IPS DF 19.7 (cell line): ENCODE results near the gene FGGY.
A peak's percentile ranks its signal among the peaks of the same experiment; 100 is the strongest.
"Not testable (repeated sequence)": the region's sequence is repeated elsewhere in the genome, so short reads cannot be mapped to it uniquely, and the experiment has no call there.

Experiments used
- DNase-seq: peaks from one replicate; pipeline ENCODE4 v3.0.0-alpha.2; 2013; ENCODE audit warnings: low read depth, low spot score

FGGY gene

DNA sequence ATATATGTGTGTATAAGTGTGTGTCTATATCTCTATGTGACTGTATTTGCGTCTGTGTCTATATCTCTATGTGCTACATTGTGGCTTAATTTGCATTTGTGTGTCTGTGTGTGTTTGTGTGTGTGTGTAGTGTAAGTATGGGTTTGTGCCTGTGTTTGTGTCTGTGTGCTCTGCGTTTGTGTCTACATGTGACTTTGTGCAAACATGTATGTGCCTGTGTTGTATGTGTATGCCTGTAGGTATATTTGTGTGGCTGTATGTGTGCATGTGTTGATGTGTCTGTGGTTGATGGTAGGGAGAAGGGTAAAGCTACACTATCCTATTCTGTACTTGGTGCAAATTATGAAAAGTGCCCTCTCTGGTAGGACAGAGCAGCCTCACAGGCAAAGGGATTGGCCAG lies 7.3 kb upstream of the FGGY start:
- DNase-seq = no peak

DNA sequence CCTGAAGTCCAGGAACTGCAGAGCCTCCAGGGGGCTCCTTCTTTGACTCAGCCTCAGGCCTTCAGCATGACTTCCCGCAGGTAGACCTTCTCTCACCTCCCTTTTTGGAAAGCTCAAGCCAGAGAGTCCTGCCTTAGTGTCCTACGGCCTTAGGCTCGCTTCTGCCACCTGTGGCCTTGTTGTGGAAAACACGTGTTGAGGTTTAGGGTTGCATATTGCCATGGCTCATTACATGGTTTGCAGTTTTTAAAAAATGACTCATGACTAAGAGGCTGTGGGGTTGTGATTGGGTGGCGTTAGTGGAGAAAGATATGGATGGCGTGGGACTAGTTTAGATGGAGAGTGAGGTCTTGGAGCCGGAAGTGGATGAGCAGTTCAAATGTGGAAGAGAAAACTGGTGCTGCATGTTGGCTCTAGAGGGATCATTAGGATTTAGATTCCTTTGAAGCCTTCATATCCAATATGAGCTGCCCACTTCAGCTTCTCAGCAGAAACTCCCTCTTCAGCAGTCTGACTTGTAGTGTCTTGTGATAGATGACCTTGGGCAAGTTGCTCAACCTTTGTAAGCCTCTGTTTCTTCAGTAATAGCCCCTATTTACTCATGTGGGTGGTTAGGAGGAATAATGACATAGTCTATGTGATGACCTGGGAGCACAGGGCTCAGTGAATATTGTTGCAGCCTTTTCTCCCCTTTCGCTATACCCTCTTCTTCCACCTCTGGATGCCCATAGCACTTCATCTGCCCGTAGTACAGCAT lies 6.5 kb upstream of the FGGY start:
- peak; percentile 65 for DNase-seq

DNA sequence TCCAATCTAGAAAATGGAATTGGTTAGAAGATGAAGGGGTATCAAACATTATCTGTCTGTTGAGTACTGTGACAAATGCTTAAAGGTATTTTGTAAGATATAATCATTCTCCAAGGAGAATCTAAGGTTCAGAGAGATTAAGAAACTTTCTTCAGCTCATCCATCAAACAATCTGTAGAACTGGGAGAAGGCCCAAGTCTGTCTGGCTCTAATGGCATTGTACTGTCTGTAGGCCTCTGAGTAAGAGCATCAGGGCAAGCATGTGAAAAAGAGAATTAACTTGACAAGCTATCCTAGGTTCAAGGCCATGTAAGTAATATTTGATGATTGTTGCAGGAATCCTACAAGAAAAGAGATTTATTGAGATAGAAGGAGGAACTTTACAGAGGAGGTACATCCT lies 5.3 kb upstream of the FGGY start:
- no peak for DNase-seq

DNA sequence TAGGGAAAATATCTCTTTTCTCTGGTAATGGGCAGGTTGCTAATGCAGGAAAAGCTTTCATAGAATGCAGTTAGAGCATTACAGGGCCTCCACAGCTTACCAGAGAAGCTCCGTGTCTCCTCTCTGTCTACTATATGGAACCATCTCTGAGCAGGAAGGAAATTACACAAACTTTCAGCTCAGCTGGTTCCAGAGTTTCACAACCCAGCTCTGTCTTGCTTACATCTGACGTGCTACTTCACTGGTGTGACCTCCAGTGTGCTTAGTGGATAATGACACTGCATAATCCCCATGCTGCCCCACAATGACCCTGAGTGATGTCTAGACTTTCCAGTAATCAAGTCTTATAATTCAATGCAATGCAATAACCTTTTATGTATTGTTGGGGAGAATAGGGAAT lies 4.3 kb upstream of the FGGY start:
- DNase-seq = no peak

DNA sequence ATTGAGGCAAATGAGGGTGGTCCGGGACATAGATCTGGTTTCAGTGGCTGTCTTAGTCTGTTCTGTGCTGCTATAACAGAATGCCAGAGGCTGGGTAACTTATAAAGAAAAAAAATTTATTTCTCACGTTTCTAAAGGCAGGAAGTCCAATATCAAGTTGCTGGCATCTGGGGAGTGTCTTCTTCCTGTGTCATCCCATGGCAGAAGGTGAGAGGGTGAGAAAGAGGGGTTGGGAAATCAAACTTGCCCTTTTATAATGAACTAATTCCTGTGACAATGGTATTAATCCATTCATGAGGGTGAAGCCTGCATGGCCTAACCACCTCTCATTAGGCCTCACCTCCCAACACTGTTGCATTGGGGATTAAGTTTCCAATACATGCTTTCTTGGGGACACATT lies 3.7 kb upstream of the FGGY start:
- no peak for DNase-seq

DNA sequence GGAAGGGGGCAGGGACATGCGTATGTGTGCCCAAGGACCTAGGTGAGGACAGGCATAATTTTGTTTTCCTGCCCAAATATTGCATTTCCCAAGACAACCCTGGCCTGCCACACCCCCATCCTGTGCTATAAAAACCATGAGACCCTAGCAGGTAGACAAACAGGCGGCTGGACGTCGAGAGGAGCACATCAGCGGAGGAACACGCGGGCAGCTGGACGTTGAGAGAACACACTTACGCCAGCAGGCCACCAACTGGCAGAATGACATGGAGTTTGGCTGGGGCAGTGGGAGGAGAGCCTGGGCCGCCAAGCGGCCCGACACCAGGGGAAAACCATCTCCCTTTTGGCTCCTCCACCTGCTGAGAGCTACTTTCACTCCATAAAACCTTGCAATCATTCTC lies 3.0 kb upstream of the FGGY start:
- no peak for DNase-seq

DNA sequence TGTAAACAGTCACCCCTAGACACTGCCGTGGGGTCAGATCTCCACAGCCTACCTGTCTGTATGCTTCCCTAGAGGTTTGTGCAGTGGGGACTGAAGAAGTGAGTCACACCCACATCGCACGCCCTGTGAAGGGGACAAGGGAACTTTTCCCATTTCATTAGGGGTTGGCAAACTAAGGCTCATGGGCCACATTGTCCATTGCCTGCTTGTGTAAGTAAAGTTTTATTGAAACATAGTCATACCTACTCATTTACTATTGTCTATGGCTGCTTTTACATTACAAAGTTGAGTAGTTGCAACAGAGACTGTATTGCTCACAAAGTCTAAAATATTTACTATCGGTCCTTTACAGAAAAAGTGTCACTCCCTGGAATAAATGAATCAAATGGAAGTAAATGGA lies 2.5 kb upstream of the FGGY start:
- no peak for DNase-seq

DNA sequence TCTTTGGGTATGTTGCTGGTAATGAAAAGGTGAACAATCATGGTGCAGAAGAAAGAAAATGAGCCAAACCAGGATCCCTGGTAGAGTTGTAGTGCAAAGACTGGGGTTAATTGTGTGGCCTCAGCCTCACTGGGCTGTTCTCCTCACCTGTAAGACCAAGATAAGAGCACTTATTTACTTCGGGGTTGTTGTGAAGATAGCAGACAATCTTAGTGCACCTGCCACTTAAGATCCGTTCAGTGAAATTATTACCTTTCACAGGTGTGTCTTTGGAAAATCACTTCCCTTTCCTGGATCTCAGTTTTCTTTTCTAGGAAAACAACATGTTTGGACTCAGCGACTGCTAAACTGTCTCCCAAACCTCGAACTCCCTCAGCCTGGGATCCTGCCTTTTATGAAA lies 1.3 kb upstream of the FGGY start:
- no peak for DNase-seq

DNA sequence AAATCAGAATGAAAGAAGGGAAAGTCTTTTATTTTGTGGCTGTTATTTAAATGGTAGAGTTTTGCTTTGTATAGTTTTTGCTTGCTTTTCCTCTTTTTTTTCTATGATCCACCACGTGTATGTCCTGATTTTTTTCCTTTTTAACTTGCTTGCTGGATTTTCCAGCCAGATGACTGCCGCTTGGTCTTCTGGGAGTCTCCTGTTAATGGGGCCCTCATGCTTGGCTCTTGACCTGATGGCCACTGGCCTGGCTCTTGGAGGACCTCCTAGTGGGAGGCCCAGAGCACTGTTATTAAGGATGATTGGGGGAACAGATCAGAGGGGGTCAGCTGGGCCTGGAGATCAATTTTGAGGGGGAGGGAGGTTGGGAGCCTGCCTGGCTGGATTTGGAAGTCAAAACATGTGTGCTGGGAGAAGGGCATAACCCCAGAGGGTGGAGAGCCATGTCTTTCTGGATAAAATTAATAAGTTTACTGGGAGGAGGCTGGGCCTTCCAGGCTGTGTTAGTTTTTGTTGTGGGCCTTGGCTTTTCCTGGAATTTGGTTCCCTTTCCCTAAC lies 1.2 kb downstream of the FGGY start:
- DNase-seq = no peak

DNA sequence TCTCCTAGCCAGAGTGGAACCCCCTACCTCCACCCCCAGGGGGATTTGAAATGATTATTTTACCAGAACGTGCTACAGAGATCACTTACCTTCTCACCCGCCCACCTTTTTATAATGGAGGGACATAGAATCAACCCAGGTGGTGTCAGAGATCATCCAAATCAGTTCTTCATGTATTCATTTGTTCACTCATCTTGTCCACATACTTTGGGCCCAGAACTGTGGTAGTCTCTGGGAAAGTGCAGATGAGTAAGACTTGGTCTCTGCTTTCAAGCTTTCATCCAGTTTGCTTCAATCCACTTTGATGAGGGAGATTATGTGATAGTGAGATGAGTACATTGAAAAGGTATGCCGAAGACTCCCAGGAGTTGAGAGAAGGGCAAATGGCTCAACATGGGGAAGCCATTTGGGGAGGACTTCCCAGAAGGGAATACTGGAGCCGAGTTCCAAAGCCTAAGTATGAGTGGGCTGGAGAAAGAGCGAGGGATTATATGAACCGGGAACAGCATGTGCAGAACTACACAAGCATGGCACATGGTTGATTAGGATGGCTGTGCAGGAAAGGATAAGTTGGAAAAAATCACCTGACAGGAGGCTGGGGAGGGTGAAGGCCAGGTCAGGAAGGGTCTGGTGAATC lies 1.9 kb downstream of the FGGY start:
- DNase-seq = no peak

DNA sequence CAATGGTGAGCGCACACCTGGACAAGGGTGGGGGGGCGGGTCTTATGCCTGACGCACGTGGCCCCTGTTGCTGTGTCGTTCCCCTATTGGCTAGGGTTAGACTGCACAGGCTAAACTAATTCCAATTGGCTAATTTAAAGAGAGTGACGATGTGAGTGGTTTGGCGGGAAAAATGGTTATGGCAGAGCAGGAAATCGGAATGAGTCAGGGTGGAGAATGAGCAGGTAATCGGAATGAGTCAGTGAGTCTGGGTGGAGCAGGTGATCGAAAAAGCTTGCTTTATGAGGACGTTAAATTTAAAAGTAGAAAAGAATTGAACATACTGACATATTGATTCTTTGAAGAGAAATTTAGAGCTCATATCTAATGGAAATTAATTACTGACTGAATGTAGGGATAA lies 2.8 kb downstream of the FGGY start:
- not testable (repeated sequence) for DNase-seq

DNA sequence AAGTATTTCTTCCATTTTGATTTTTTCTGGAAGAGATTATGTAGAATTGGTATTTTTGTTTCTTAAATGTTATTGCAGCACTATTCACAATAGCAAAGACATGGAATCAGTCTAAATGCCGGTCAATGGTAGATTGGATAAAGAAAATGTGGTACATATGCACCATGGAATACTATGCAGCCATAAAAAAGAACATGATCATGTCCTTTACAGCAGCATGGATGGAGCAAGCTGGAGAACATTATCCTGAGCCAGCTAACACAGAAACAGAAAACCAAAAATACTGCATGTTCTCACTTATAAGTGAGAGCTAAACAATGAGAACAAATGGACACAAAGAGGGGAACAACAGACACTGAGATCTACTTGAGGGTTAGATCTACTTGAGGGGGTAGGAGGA lies 5.4 kb downstream of the FGGY start:
- no peak for DNase-seq

DNA sequence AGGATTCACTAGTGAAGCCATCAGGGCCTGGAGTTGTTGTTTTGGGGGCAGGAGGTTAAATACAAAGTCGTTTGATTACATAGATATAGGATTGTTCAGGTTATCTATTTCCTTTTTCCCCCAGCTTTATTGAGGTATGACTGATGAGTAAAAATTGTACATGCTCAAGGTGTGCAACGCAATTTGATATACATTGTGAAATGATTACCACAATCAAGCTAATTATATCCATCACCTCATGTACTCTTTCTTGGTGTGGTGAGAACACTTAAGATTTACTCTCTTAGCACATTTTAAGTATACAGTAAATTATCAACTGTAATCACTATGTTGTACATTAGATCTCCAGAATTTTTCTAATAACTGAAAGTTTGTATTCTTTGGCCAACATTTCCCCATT lies 6.0 kb downstream of the FGGY start:
- DNase-seq = no peak

DNA sequence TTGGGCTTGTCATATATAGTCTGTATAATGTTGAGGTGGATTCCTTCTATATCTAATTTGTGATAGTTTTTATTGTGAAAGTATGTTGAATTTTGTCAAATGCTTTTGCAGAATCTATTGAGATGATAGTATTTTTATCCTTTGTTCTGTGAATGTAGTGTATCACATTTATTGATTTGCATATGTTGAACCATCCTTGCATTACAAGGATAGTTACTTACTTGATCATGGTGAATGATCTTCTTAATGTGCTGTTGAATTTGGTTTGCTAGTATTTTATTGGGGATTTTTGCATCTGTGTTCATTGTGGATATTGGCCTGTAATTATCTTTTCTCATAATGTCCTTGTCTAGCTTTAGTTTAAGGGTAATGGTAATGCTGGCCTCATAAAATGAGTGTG lies 8.3 kb downstream of the FGGY start:
- no peak for DNase-seq

DNA sequence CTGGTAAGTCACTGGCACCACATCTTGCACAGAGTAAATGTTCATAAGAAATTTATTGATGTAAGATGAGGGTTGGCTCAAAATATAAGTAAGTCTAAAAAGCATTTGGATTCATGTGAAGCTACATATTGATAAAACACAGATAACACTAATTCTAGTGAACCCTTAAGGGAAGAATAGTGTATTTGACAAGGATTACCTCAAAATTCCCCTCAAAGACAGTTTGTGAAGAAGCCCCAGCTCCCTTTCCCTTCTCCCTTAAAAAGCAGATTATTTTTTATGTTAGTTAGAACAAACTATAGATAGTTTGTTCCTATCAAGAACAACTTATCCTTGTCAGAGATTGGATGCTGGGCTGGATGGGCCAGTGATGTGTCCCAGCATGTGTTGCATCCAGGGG lies 10.7 kb downstream of the FGGY start:
- DNase-seq = no peak

DNA sequence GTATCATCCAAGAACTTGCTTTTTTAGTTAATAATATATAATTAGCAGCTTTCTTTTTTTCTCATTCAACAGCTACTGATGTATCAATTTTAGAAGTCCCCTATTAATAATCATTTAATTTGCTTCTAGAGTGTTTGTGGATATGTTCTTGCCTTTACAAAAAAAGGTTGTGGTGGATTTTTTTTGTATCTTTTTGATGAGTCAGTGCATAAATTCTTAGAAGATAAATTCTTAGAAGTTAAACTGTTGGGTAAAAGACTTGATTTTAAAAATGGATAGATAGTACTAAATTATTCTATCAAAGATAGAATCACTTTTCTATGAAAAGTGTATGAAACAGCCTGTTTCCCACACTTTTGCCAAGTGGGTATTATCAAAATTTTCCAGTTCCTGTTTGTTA lies 11.9 kb downstream of the FGGY start:
- no peak for DNase-seq

DNA sequence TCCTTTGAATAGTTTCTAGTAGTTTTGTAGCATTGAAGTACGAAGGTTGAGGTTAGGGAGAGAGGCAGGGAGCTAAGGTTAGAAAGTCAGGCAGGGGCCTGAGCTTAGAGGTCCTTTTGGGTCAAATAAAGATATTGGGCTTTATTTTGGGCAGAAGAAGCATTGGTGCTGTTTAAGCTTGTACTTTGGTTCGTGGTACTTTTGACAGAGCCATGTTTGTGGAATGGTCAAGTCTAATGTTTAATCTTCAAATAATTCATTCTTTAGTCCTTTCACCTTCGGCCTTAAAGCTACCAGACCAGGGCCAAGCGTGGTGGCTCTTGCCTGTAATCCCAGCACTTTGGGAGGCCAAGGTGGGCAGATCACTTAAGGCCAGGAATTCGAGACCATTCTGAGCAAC lies 12.5 kb downstream of the FGGY start:
- no peak for DNase-seq

DNA sequence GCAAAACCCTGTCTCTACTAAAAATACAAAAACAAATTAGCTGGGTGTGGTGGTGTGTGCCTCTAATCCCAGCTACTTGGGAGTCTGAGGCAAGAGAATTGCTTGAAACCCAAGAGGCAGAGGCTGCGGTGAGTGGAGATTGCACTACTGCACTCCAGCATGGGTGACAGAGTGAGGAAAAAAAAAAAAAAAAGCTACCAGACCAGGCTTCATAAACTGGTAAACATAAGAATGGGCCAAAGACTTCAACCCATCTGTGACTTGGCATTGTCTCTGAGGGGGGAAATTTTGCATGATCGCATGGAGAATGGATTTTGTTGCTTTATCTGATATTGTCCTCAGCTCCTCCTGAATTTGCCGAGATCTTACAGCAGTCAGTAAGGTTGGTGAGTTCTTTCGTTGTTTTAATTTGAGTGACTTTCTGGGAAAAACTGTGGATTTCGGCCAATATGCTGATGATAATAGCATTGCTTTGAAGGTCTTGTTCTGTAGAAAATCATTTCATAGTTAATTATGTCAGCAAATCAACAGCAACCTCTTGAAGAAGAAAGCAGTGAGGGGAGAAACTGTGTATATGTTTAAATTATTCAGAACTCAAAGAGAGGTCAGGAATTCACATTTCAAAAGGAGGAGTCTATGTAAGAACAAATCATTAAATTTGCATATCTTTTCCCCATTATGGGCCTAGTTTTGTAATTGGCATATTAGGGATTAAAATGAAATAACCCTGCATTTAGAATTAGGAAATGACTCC lies 13.1 kb downstream of the FGGY start:
- no peak for DNase-seq

DNA sequence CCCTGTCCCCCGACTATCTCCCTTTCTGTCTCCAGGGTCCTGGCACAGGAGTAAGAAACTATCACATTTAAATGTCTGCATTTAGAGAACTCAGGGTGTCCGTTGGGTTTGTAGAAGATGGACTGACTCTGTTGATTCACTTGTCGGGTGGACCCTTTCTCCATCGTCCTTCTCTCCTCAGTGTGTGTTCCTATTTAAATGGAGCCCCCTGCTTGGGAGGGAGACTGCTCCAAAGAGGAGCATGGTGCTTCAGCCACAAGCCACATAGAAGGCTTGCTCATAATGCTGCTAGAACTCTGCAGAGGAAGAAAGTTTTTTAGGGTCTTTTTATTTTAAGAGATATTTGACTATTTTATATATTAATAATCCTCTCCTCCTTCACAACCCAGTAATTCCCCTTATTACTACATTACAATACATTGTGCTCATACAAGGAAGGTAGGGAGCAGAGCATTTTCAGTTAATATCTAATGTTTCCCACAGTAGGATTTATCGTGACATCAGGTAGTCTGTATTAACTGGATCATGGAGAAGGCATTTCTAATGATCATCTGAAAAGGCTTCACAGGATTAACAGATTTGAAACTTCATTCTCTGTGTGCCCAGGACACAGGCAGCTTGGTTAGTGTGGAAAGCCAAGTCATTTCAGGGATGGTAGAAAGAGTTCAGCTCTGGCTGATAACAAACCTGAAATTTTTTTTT lies 13.8 kb downstream of the FGGY start:
- DNase-seq = no peak

DNA sequence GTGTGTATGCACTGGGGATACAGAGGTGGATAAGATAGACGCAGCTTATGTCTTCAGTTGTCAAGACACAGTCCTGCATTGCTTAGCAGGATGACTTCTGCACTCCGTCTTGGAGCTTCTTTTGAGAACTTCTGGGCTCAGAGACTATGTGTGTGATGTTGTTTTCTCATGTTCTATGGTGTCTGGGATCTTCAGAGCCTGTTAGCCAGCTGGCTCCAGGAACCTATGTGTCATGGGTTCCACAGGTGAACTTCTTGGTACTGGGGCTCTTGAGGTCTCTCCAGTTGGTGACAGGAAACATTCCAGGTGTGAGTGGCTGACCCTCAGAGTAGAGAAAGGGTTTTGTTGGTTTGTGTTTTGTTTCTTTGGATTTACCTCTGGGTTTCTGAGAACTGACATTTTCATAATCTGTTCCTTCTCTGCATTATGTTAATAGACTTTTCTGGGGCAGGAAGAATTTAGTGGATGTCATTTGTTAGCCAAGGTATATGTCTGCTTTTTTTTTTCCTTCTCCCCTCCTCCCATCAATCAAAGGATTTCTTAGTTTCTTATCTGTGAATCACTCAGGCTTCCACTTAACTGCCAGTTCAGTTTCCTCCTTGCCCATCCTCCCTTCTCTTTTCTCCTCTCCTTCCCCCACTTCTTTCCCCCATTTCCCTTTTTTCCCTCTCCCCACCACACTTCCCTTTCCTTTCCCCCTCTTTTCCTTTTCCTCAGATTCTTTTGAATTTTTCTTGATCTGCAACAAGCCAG lies 18.1 kb downstream of the FGGY start:
- no peak for DNase-seq
